ENCODE measurements around the gene TDRD3. TPM values are rescaled to one million over a fixed set of nuclear protein-coding genes. Genes with fewer than 3 reads are reported as not detected.

Gene TDRD3
- polyA plus RNA-seq, 1 donor = 34.4 TPM

DNA sequence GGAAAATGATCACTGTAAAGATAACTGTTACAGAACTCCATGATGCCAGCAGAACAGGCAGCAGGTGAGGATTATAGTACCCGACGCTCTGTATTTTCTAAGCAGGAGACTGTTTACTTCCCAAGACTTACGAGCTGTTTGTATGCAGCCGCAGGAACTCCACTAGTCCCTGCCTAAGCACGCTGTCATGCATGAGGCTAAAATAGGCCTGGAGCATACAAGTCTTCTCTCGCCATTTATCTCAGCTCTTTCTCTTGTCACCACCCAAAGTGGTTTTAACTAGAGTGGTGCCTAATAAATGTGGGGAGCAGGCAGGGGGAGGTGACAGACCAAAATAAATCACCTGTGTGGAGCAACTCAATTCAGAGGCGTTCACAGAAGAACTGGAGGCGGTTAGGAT lies 175.8 kb downstream of the TDRD3 start:
- no peak for DNase-seq (ENCODE audit: low read depth)

DNA sequence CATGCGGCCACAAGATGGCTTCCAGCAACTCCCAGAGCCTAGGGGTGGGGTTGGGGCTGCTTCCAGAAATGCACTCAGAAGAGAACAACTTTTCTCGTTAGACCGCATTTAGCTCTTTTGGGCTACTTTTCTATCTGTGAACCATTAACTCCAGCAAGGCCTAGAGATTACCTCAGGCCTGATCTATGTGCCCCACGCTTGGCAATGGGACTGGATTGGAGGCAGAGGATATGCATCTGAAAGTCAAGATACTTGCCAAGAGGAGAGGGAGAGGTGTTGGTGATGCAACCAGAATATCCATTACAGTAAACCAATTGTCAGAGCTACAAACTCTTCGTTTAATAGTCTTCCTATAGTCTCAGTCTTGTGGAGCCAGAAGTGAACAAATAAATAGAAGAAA lies 177.7 kb downstream of the TDRD3 start:
- DNase-seq (ENCODE audit: low read depth) = no peak

DNA sequence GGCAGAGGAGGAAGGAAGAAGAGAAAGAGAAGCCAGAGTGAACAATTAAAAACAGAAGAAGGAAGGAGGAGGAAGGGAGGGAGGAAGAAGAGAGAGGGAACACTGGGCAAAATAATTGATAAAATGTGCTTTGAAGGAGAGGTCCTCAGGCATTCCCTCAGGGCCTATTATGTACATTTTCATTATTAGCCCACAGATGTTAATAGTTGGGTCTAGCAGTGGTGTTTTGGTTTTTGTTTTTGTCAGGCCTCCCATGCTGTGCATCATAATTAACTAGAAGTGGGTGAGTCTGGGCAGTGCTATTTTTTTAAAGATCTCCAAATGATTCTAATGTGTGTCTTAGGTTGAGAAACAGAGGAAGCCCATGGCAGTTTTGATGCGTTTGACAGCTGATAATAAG lies 178.1 kb downstream of the TDRD3 start:
- no peak for DNase-seq (ENCODE audit: low read depth)

DNA sequence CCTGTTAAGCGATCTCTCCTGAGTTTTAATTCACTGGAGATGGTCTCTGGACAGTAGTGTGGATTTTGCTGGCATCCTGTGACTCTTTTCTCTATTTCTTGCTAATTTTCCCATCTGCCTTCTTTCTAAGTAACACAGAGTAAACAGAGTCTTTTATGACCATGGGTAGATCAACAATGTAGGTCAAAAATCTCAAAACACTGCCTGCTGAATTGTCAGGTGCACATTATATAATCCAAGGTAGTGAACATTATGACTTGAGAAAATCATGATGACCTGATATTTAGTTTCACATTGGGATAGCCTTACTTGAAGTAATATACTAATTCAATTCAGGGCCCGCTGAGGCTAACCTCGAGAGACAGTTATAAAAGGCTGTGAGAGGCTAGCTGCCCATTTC lies 180.7 kb downstream of the TDRD3 start:
- DNase-seq (ENCODE audit: low read depth) = no peak

DNA sequence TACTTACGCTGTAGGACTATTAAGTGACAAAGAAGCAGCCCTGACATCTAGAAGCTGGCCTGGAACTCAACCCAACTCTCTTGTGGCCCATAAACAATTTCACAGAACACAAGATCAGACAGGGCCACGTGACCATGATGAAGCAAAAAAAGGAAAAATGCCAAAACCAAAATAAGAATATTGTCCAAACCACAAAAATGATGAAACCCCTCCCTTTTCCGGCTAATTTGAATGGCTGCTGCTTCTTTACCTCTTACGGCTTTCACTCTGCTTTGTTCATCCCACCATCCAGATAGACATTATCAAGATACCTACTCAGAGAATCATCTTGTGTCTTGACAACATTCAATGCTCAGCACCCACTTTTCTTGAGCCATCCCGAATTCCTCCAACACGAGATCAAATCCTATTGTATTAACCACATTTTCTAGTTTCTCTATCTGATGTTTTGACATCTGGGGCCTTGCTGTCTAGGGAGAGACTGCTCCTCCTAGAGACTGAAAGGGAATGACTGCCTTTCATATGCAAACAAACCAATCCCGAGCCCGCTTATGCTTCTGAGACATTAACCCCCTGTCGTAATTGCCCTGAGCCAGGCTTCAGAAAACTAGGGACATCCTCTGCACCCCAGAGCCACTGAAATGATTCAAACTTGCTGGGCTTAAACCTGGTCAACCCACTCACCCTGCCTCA lies 186.3 kb downstream of the TDRD3 start:
- no peak for DNase-seq (ENCODE audit: low read depth)

DNA sequence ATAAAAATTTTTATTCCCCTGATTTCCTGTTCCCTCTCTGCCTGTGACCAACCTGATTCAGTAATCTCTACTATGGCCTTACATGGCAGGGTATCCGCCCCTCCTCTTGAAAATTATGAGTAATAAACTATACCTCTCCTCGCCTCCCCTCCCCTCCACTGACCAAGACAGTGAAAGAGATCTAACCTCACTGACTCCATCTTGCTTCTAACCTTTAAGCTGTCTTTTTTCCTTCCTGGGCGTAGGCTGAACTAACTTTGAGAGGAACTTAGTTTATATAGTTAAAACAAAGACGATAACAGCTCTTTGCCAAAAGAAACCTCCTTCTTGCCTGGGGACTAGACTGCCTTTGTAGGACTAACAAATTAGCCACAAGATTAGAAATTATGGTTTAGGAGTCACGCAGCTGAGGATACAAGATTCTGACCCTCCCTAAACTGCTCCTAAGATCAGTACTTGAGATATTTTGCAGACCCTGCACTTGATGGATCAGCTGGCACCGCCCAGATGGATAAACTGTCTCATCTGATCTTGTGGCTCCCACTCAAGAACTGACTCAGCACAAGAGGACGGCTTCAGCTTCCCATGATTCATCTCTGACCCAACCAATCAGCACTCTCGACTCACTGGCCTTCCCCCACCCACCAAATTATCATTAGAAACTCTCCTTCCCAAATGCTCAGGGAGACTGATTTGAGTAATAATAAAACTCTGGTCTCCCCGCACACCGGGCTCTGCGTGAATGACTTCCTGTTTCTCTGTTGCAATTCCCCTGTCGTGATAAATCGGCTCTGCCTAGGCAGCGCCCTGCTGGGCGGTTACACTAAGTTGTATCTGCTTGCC lies 187.1 kb downstream of the TDRD3 start:
- no peak for DNase-seq (ENCODE audit: low read depth)

DNA sequence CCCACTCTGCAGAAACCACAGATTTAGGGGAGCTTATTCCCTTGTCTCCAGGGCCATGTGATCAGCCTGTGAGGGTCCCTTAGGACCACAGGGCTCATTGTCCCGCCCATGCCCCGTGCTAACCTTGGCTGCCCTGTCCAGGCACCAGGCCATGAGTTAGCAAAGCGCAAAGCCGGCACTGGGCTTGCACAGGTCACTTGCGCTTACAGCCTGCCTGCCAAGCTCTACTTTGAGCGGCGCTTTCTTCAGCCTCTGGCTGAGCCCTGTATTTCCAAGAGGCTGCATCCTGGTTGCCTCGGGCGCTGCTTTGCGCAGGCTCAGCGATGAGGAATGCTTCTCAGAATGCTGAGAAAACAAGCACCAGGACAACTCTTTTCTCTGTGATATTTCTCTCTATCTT lies 188.0 kb downstream of the TDRD3 start:
- DNase-seq (ENCODE audit: low read depth) = no peak

DNA sequence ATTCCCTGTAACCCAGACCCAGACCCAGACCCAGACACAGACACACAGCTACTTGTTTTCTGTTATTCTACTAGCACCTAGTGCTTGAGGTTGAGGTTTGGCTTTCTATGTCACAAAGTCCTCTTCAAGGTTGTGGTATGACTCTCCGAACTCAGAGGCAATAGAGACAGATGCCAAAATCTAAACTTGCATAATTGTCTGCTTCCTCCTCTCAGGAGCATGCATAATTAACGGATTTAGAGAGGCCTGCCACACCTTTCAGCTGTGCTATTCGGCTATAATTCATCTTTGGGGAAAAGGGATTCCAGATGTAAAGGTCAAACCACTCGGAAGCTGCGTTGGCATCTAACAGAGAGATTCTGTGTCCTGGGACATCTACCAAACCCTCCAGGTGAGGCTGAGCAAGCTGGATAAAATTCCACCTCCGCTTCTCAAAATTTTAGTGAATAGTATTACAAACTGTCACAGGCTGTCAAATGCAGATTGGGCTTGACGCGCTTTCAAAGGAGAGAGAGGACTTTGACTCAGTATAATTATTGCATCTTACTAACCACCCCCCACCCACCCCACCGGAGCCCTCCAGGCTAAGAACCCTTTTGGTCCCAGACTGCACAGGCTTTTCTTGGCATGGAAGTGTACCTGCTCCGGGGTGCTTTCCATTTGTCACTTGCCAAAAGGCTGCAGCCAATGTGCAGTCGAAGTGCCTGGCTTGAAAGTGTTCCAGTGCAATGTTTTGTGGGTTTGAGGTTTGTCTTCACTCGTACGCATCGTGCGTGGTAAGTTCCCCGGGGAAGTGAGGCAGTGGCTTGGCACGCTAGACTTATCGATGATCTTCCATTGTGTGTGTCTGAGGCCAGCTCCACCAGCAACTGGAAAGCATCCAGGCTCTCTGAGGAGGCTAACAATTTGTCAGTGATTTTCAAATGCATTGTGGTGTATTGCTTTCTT lies 194.1 kb downstream of the TDRD3 start:
- DNase-seq (ENCODE audit: low read depth) = no peak

DNA sequence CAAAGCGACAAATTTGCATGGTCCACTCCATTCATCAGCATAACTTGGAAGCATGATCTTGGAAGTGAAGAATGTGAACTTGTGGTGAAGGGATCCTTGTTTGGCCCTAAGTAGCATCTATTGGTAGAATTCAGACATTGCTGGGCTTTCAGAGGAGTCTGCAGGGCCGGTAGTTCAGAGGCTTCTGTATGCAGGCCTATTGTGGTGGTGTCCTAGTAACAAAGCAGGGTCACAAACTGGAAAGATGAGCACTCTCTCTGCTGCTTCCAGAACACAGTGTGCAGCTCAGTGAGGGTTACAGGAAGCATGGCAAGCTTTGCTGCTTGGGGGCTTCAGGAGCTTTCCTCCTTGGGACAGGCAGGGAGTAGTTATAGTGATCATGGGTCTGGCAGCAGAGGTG lies 206.0 kb downstream of the TDRD3 start:
- DNase-seq (ENCODE audit: low read depth) = no peak

DNA sequence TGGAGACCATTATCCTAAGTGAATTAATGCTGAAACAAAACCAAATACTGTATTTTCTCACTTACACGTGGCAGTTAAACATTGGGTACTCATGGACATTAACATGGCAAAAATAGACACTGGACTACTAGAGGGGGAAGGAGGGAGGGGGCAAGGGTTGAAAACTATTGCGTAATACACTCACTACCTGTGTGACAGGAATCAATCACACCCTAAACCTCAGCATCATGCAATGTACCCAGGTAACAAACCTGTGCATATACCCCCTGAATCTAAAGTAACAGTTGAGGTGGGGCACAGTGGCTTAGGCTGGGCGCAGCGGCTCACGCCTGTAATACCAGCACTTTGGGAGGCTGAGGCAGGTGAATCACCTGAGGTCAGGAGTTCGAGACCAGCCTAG lies 207.0 kb downstream of the TDRD3 start:
- no peak for DNase-seq (ENCODE audit: low read depth)

DNA sequence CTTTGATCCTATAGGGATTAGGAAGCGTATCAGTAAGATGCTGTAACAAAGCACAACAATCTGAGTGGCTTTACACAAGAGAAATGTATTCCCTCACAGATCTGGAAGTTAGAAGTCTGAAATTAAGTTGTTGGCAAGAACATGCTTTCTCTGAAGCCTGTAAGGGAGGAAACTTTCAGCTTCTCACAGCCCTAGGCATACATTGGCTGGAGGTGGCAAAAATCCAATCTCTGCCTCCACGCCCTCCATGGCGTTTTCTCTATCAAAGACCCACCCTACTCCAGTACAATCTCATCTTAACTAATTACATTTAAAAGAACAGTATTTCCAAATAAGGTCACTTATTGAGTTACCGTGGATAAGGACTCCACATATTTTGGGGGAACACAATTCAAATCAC lies 211.9 kb downstream of the TDRD3 start:
- no peak for DNase-seq (ENCODE audit: low read depth)

DNA sequence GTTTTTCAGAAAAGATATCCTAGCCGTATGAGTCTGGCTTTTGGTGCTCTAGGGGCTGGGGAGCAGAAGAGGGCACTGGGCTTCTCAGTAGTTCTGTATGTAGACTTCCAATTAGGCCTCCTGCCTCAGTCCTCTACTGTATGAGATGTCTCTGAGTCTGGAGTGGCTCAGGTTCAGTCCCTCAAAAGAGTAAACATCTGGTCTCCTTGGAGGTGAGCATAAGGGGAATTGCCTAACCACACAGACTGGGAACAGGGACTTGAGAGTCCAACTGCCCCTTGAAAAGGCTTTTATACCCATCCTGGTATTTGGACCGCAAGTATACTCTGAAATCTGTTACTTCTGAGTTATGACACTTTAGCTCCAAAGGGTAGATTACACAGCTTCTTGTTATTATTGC lies 214.5 kb downstream of the TDRD3 start:
- no peak for DNase-seq (ENCODE audit: low read depth)

DNA sequence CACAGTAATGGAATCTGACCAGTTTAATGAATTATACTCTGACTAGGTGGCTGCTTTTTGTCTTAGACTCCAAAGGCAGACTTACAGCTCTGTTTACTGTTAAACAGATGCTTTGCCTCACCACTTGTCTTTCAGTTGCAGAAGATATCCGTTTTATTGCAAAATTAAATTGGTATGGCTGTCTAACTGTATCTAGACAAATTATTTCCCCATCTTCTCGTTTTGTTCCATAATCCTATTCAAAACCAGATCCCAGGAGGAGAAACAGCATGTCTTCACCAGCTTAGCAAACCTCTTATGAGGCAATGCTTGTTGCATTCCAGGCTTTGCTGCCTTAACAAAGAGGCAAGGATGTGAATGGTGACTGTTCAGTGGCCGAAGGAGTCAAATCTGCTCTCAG lies 215.6 kb downstream of the TDRD3 start:
- DNase-seq (ENCODE audit: low read depth) = no peak

DNA sequence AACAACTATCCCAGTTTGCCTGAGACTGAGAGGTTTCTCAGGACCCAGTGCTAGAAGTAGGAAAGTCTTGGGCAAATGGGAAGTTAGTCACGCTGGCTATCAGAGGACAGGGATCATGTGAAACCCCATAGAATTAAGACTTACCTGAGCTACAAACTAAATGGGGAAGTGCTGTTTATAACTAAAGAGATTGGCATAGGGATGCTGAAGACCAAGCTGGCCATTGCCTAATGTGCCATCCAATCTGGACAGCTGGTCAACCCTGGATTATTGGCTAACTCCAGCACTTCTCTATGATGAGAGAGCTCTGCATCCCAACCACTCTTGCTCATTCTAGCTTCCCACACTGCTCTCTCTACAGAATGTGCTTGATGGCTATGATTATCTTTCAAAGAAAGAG lies 216.1 kb downstream of the TDRD3 start:
- DNase-seq (ENCODE audit: low read depth) = no peak

DNA sequence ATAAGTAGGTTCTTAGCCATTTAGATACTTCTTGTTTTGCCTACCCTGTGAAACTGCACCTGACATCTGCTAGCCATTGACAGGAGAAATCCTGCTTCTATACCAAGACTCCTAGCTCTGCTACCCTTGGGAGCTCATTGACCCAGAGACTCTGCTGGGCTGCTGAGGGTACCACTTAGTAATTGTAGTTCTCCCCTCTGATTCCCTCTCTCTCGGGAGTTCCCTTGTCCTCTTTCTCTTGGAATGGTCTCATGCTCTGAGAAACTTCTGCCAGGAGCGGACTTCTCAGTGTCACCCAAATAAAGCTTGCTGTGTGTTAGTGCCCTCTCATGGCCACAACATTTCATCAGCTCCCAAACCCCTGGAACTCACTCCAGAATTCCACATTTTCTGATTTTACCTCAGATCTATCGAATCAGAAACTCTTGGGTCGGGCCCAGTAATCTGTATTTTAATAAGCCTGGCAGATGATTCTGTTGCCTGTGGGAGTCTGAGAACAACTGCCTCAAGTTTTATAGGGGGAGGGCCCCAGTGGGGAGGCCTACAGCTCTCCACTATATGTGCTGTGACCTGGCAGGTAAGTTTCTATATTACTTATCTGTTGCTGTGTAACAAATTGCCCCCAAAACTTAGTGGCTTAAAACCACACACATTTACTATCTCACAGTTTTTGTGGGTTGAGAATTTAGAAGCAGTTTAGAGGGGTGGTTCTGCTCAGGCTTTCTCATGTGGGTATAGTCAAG lies 221.1 kb downstream of the TDRD3 start:
- DNase-seq (ENCODE audit: low read depth) = no peak

DNA sequence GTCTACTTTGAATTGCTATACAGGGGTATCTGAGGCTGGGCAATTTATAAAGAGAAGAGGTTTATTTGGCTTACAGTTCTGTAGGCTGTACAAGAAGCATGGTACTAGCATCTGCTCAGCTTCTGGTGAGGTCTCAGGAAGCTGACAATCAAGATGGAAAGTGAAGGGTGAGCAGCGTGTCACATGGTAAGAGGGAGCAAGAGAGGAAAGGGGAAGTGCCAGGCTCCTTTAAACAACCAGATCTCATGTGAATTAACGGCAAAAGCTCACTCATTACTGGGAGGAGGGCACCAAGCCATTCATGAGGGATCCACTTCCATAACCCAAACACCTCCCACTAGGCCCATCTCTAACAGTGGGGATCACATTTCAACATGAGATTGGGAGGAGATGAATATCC lies 222.4 kb downstream of the TDRD3 start:
- no peak for DNase-seq (ENCODE audit: low read depth)

DNA sequence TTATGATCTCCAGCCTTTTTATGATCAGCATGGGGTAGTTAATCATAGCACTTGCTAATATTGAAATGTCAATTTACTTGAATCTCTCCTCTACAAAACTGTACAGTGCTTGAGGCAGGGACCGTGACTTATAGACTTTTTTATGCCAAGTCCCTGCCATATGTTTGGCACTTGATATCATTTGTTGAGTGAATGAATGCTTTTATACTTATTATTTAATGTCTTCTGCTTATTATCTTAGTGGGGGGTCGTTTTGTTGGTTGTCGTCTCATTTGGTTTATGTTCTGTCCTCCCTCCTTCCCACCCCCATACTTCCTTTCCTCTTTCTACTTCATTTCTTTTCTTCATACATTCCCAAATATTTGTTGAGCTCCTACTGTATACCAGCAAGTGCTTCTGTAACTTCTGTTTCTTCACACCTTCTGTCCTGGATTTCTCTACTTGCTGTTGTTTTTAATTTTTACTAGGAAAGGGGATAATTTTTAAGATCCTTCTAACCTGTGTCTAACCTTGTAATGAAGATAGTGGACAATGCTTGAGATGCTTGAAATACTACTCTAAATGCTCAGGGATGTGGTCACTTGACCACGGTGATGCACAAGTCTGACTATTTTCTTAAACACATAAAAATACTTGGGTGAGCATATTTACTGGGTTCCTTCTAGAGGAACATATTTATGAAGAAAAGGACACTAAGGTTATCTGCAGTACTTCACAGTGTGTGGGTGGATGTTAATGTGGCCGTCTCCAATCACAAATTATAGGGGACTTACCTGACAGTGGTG lies 223.8 kb downstream of the TDRD3 start:
- no peak for DNase-seq (ENCODE audit: low read depth)

DNA sequence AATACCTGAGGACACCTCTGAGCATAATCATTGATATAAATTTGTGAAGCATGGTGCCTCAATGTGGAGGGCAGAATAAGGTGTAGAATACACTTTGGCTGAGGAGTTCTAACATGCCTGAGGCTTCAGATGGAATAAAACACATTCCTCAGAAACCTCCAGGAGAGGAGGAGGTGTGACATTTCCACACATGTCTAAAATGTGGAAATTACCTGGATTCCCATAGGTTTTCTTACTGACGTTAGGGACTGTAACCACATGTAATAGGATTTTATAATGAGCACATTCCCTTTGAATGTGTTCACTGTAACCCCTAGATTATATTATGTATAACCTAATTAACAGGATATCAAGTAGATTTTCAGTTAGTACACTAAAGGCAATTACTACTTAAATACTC lies 226.1 kb downstream of the TDRD3 start:
- DNase-seq (ENCODE audit: low read depth) = no peak

Data from forelimb muscle (tissue), 1 donor.